Measurements from ENCODE around the gene DYTN. TPM values are rescaled to one million over a fixed set of nuclear protein-coding genes. Genes with fewer than 3 reads are reported as not detected.

Gene DYTN
- polyA plus RNA-seq, 3 donors from 2014 or later, result not detected

- H3K27ac Mint-ChIP-seq, result no peak overlapping the region
- no peak overlapping the region for H3K4me3 Mint-ChIP-seq
- no peaks in the 10 kb centered on the region for H3K4me1 Mint-ChIP-seq
- H3K36me3 Mint-ChIP-seq, result no peaks in the 10 kb centered on the region
- H3K27me3 Mint-ChIP-seq (ENCODE audit: low read depth in 3 of 3), result peaks cover 0 to 2% (median 0%) of the 10 kb centered on the region in 3 donors
- DNase-seq, result no peak
- peaks cover 0 to 3% (median 0%) of the 10 kb centered on the region in 6 donors for H3K9me3 Mint-ChIP-seq
Measured at GRCh38 chr2:206615417-206616089, 102.6 kb downstream of the DYTN start.

DNA sequence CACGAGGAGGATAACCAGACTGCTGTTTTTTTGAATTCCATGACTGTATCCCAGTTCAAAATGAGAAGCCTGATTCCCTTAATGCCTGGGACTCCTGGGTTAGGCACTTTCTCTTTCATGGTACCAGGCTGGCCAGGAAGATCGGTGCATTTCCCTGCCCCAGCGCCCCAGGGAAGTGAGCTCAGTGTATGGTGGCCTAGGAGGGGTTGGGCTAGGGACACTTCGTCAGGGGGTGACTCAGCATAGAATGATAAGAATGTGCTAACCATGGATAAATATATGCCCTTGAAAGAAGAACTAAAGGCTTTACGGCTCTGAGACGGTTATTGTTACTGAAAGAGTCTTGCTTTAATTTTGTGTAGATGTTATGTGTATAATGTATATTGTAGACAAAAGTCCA lies 103.4 kb downstream of the DYTN start:
- Mint-ChIP-seq H3K4me1 (no peaks in the 10 kb centered on the region), H3K27ac (no peak overlapping the region), H3K36me3 (no peaks in the 10 kb centered on the region), H3K9me3 (peaks cover 0 to 3% (median 0%) of the 10 kb centered on the region in 6 donors), H3K4me3 (no peak overlapping the region), H3K27me3 (ENCODE audit: low read depth in 3 of 3) (peaks cover 0 to 2% (median 0%) of the 10 kb centered on the region in 3 donors)
- DNase-seq, result no peak

GRCh38 chr2:206611736-206612135 lies 106.5 kb downstream of the DYTN start:
- peaks cover 0 to 2% (median 0%) of the 10 kb centered on the region in 3 donors for H3K27me3 Mint-ChIP-seq (ENCODE audit: low read depth in 3 of 3)
- H3K9me3 Mint-ChIP-seq, result peaks cover 0 to 3% (median 0%) of the 10 kb centered on the region in 6 donors
- no peaks in the 10 kb centered on the region for H3K4me1 Mint-ChIP-seq
- H3K27ac Mint-ChIP-seq, result no peak overlapping the region
- DNase-seq, result no peak
- H3K36me3 Mint-ChIP-seq, result no peaks in the 10 kb centered on the region
- H3K4me3 Mint-ChIP-seq, result no peak overlapping the region

GRCh38 chr2:206611191-206611590 lies 107.0 kb downstream of the DYTN start:
- H3K27ac Mint-ChIP-seq, result no peak overlapping the region

DNA sequence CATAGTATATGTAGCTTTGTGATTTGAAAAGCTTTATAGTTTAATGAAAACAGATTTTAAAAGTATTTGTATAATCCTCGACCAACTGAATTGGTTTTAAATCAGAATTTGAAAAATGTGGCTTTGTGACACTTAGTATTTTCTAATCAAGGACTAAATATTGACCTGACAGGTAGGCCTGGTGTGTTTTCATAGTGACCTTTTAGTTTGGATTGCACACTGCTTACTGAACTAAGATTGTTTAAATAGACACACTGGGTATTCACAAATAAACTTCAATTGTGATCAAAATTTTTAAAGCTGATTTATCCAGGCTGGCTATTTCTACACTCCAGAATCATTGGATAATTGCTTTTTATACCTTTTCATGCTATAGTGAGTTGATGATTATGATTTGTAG lies 107.7 kb downstream of the DYTN start:
- Mint-ChIP-seq H3K27me3 (ENCODE audit: low read depth in 3 of 3) (peaks cover 0 to 3% (median 0%) of the 10 kb centered on the region in 3 donors), H3K9me3 (peaks cover 0 to 3% (median 0%) of the 10 kb centered on the region in 6 donors), H3K4me1 (no peaks in the 10 kb centered on the region), H3K27ac (no peak overlapping the region), H3K4me3 (no peak overlapping the region), H3K36me3 (no peaks in the 10 kb centered on the region)
- no peak for DNase-seq

More at GRCh38 chr2:206611191-206611590, 107.0 kb downstream of the DYTN start:
- peaks cover 0 to 3% (median 0%) of the 10 kb centered on the region in 6 donors for H3K9me3 Mint-ChIP-seq
- no peaks in the 10 kb centered on the region for H3K4me1 Mint-ChIP-seq
- no peak for DNase-seq
- no peaks in the 10 kb centered on the region for H3K36me3 Mint-ChIP-seq
- no peak overlapping the region for H3K4me3 Mint-ChIP-seq
- H3K27me3 Mint-ChIP-seq (ENCODE audit: low read depth in 3 of 3), result peaks cover 0 to 2% (median 0%) of the 10 kb centered on the region in 3 donors

GRCh38 chr2:206603243-206603642 lies 115.0 kb downstream of the DYTN start:
- no peak for DNase-seq
- Mint-ChIP-seq H3K9me3 (peaks cover 0 to 2% (median 0%) of the 10 kb centered on the region in 6 donors), H3K36me3 (no peaks in the 10 kb centered on the region), H3K4me1 (no peaks in the 10 kb centered on the region), H3K27ac (no peak overlapping the region), H3K27me3 (ENCODE audit: low read depth in 3 of 3) (peaks cover 0 to 2% (median 2%) of the 10 kb centered on the region in 3 donors), H3K4me3 (no peak overlapping the region)

Other genes with a start within 250 kb of the DYTN start
- gene FAM237A, start 75.9 kb downstream of the DYTN start, polyA plus RNA-seq, result not detected
- gene MDH1B, start 46.9 kb upstream of the DYTN start, polyA plus RNA-seq, result not detected
- 10 to 100 TPM; 14.2 to 19.4 (median 18.5) TPM for gene FASTKD2, start 47.2 kb upstream of the DYTN start, polyA plus RNA-seq
- not detected for gene CPO, start 221.1 kb upstream of the DYTN start, polyA plus RNA-seq

Measured in immature natural killer cell (primary cell).